ENCODE measurements around the gene CCNB1. TPM values are rescaled to one million over a fixed set of nuclear protein-coding genes. Genes with fewer than 3 reads are reported as not detected.

CCNB1 gene
- 14.6 and 316 TPM in 2 replicates for total RNA-seq

DNA sequence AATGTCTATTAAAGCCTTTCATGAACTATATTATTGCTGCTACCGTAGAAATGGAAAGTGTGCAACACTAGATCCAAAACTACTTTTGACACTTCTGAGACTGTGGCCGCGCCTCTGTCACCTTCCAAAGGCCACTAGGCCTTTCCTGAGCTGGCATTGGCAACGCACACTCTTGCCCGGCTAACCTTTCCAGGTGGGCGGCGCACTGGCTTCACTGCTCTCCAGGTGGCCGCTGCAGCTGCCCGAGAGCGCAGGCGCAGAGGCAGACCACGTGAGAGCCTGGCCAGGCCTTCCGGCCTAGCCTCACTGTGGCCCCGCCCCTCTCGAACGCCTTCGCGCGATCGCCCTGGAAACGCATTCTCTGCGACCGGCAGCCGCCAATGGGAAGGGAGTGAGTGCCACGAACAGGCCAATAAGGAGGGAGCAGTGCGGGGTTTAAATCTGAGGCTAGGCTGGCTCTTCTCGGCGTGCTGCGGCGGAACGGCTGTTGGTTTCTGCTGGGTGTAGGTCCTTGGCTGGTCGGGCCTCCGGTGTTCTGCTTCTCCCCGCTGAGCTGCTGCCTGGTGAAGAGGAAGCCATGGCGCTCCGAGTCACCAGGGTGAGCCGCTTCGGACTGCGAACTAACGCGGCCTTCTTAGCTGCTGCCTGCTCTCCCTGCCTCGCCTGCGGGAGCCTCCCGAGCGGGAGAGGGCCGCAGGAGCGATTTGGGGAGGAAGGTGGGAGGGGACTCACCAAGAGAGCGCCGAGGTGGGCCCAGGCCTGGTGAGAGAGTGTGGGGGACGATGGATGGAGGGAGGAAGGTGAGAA lies at the start of gene CCNB1:
CCNB1 (plus strand) TSS at position 465 of the 807 bp plus-strand sequence; CDS start at position 578, 113 bp downstream.

DNA sequence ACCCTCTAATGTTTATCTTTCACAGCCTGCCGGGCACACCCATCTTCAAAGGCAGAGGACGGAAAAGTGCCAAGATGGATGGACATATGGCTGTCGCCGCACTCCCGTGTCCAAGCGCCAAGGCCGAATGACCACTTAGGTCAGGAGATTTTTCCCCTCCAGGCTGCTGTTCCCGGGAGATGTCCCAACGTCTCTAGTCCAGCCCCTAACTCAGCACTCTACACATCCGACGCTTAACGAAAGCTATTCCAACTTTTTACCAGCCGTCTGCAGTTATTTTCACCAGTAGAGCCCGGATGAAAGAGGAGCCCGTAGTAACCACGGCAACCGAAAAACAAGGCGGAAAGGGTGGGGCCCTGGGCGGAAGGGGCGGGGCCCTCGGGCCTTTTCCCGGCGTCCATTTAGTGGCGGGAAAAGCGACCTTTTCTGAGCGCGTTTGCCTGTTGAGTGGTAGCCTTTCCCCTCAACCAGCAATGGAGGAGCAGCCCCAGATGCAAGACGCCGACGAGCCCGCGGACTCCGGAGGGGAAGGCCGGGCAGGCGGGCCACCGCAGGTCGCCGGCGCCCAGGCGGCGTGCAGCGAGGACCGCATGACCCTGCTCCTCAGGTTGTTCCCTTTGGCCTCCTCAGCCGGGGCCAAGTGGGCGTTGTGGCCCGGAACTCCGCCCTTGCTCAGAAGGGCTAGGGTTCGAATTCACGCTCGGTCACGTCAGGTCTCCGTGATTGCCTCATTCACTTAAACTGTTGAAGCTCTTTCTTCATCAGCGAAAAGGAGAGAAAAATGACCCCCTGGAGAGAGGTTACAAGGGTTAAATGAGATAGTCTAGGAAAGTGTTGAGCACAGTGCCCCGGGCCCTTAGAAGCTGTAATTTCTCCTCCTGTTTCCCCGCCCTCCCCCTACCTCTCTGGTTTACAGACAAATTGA lies 22.5 kb downstream of the CCNB1 start, which contains the start of gene CENPH:
CENPH (plus strand) TSS at position 422 of the 925 bp plus-strand sequence; CDS start at position 474, 52 bp downstream.

Other genes starting within 250 kb of the CCNB1 start
- gene SLC30A5, start 73.1 kb upstream of the CCNB1 start, total RNA-seq: 33.6 and 37.1 TPM in 2 replicates
- 4.4 and 24.8 TPM in 2 replicates for gene CENPH, start 22.4 kb downstream of the CCNB1 start, total RNA-seq
- 28.5 and 42.3 TPM in 2 replicates for gene CDK7, start 67.7 kb downstream of the CCNB1 start, total RNA-seq
- gene CCDC125, start 165.7 kb downstream of the CCNB1 start, total RNA-seq: 2.4 and 4.1 TPM in 2 replicates
- gene AK6, start 202.4 kb downstream of the CCNB1 start, total RNA-seq: 10.1 and 19.7 TPM in 2 replicates
- 54.8 and 72.0 TPM in 2 replicates for gene TAF9, start 202.4 kb downstream of the CCNB1 start, total RNA-seq
- 10.3 and 13.6 TPM in 2 replicates for gene RAD17, start 202.7 kb downstream of the CCNB1 start, total RNA-seq
- 6.8 and 9.1 TPM in 2 replicates for gene MARVELD2, start 248.0 kb downstream of the CCNB1 start, total RNA-seq